Effector memory CD8-positive, alpha-beta T cell (primary cell): ENCODE measurements around the gene NTM.

ENCODE experiments used
- ATAC-seq: fragments of 150-1000 bp; cut with Tn5 transposase; replicated peaks from 2 replicates; pipeline ENCODE4 v1.10.0; 2021; ENCODE audit warnings: mild to moderate bottlenecking, moderate library complexity
- DNase-seq, 3 experiments: peaks; one replicate each; pipeline ENCODE4 v3.0.0; 2021
- H3K27ac Mint-ChIP-seq, 2 donors: one replicate each; pipeline ENCODE4 v1.8.0; 2022; ENCODE audit warnings: mild to moderate bottlenecking in 2 of 2, mixed read lengths in 2 of 2, moderate library complexity in 2 of 2
- H3K27me3 Mint-ChIP-seq, 2 donors: one replicate each; pipeline ENCODE4 v1.8.0; 2022; ENCODE audit warnings: mixed read lengths in 2 of 2
- H3K36me3 Mint-ChIP-seq: one replicate; pipeline ENCODE4 v1.8.0; 2022; ENCODE audit warnings: mild to moderate bottlenecking, moderate library complexity, mixed read lengths; ENCODE audit not compliant: insufficient read depth
- H3K4me1 Mint-ChIP-seq, 2 donors: one replicate each; pipeline ENCODE4 v1.8.0; 2022; ENCODE audit warnings: low read depth in 2 of 2, mixed read lengths in 2 of 2
- H3K4me3 Mint-ChIP-seq, 2 donors: one replicate each; pipeline ENCODE4 v1.8.0; 2022; ENCODE audit warnings: mild to moderate bottlenecking in 2 of 2, mixed read lengths in 2 of 2, moderate library complexity in 2 of 2
- H3K9me3 Mint-ChIP-seq, 2 donors: one replicate each; pipeline ENCODE4 v1.8.0; 2022; ENCODE audit warnings: mixed read lengths in 2 of 2

The NTM gene

DNA sequence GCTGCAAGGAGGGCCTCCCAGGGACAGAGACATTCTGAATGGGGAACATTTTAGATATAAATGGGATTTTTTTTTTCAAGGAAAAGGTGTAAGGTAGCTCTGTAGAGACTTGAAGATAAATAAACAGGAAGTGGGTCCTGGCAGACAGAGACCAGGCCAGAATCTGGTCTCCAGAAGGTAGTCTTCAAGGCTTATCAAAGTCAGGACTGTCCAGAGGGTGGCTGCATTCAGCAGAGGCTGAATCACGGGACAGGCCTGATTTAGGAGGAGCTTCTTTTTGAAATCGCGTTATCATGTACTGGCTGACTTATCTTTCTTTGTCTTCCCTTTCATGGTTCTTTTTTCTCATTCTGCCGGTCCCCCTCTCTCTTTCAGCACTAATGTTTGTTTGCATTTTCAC lies 542.9 kb downstream of the NTM start:
- Mint-ChIP-seq H3K36me3 (no peaks in the 10 kb centered on the region), H3K4me3 (no peak overlapping the region), H3K27me3 (peaks cover 16 to 51% of the 10 kb centered on the region in 2 donors), H3K27ac (no peak overlapping the region), H3K9me3 (peaks cover 0 to 6% of the 10 kb centered on the region in 2 donors), H3K4me1 (no peaks in the 10 kb centered on the region)
- DNase-seq (no peak), ATAC-seq (no peak)

DNA sequence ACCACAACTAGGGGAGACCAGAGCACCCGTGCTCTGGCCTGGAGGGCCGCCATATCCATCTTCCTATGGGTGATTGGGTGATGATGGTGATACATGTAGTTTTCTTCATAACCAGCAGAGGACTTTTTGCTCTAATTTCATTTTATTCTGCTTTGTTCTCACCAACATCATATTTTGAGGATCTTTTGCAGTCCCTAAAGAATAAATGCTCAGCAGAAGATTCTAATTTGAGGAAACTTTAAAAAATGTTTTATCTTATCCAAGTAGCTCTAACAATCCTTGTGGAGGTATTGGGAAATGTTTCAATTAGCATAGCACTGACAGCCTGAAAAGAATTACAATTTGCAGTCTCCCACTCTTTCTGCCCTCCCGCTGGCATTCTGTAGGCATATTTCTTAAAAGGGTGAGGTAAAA lies 544.0 kb downstream of the NTM start:
- no peaks in the 10 kb centered on the region for H3K36me3 Mint-ChIP-seq
- ATAC-seq (no peak), DNase-seq (no peak)
- H3K27me3 Mint-ChIP-seq, result peaks cover 16 to 40% of the 10 kb centered on the region in 2 donors
- H3K4me3 Mint-ChIP-seq, result no peak overlapping the region
- H3K9me3 Mint-ChIP-seq, result peaks cover 0 to 6% of the 10 kb centered on the region in 2 donors
- H3K27ac Mint-ChIP-seq, result no peak overlapping the region
- H3K4me1 Mint-ChIP-seq, result no peaks in the 10 kb centered on the region

DNA sequence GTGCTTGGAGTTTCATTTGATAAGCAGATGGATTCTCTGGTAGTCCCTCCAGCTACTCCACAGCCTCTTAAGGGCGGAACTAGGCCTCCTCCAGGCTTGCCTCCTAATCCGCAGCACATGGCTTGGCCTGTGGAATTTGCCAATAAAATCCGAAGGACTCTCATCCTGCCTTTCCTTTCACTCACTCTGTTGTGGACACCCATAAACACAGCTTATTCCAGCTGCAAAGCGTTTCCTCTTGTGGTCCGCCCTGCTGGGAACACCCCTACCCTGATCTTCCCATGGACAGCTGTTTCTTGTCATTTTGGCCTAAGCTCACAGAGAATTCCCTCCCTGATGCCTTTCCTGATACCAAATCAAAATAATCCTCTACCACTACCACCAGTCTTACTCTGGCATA lies 546.2 kb downstream of the NTM start:
- Mint-ChIP-seq H3K27me3 (peaks cover 10 to 20% of the 10 kb centered on the region in 2 donors), H3K4me3 (no peak overlapping the region), H3K36me3 (no peaks in the 10 kb centered on the region), H3K27ac (no peak overlapping the region), H3K4me1 (no peaks in the 10 kb centered on the region), H3K9me3 (peaks cover 0 to 6% of the 10 kb centered on the region in 2 donors)
- ATAC-seq (no peak), DNase-seq (no peak)

DNA sequence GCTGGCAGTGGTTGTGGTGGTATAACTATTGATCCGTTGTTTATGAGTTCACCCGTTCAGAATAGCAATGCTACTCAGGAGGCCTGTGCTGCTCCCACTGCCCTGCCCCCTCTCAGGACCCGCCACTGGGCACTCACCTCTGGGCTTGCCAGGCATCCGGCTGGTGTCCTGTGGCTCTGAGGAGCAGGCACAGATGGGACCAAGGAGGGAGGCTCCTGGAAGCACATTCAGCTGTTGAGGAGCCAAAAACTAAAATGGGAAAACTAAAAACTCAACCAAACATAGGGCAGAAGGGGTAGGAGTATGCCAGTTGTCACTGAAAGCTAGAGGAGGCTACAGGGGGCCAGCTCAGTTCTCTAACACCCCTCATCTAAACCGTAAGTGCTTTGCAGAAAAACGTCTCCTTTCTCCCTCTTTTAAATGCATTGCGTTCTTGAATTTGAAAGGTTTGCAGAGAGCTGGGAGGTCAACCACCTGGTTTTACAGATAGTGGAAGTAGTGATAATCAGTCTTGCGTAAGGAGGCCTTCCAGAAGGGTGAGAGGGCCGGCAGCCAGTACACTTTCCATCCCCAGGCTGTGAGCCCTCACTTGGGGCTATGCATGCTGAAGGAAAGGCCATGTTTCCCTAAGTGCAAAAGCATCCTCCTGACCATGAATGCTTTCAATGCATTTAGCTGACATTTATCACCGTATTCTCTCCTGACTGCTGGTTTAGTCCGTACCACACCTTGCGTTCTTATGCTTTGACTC lies 547.4 kb downstream of the NTM start:
- no peak for DNase-seq
- Mint-ChIP-seq H3K4me3 (no peak overlapping the region), H3K27ac (no peak overlapping the region), H3K27me3 (peaks cover 1 to 9% of the 10 kb centered on the region in 2 donors), H3K9me3 (peaks cover 6 to 11% of the 10 kb centered on the region in 2 donors), H3K36me3 (no peaks in the 10 kb centered on the region), H3K4me1 (no peaks in the 10 kb centered on the region)
- ATAC-seq, result no peak

DNA sequence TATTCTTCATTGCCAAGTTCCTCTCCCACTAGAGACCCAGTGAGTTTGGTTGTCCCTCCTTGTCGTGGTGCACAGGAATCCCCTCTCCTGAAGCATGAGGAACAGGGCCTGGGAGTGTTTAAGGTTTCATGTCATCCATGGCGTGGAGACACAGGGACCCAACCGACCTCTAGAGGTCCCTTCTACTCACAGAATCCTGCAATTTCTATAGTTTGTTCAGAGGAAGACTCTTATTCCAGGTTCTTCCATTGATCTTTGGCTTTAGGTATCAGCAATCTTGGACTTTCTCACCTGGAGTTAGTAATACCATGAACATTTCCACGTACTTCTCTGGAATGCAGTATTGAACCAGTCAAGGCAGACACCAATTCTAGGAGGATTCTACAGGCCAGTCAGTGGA lies 548.2 kb downstream of the NTM start:
- no peak overlapping the region for H3K27ac Mint-ChIP-seq
- no peak for ATAC-seq

DNA sequence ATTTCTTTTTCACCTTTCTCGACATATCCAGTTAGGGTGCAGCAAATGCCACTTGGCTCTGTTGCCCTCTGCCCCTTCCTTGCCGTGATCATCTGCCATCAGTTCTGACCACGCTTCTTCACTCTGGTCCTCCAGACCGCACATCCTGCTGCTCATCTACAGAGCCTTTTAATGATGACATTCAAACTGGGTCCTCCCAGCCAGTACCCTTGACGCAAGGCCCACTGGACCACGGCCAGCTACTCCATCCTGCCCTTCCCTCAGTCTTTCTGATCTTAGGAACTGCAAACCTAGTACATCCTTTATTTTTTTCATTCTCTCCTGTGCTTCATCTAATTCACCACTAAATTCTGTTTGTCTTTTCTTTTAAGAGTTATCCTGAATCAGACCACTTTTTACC lies 551.8 kb downstream of the NTM start:
- Mint-ChIP-seq H3K4me1 (no peaks in the 10 kb centered on the region), H3K4me3 (no peak overlapping the region), H3K27me3 (no peaks in the 10 kb centered on the region), H3K9me3 (peaks cover 2 to 14% of the 10 kb centered on the region in 2 donors), H3K36me3 (no peaks in the 10 kb centered on the region), H3K27ac (no peak overlapping the region)
- ATAC-seq (no peak), DNase-seq (no peak)

More for the DNA sequence above, 548.2 kb downstream of the NTM start:
- peaks cover 0 to under 1% of the 10 kb centered on the region in 2 donors for H3K27me3 Mint-ChIP-seq
- H3K9me3 Mint-ChIP-seq, result peaks cover 6 to 14% of the 10 kb centered on the region in 2 donors
- no peaks in the 10 kb centered on the region for H3K36me3 Mint-ChIP-seq
- DNase-seq, result no peak
- no peak overlapping the region for H3K4me3 Mint-ChIP-seq
- H3K4me1 Mint-ChIP-seq, result no peaks in the 10 kb centered on the region

DNA sequence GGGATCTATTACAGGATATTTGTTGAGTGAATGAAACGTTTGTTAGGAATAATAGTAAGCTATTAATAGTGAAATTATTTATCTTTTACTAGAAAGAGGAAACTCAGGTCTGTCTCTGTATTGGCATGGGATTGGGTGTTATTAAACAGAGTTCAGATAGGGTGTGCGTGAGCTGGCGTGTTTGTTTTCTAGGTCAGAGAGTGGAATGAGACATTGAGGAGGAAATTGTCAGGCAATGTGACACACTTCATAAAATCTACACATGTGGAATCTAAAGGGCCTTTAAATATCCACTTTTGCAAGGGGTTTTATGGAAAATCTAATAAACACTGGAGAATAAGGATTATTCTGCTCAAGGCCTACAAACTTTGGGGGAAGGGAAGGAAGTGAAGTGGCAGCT lies 552.9 kb downstream of the NTM start:
- DNase-seq (no peak), ATAC-seq (no peak)
- Mint-ChIP-seq H3K27me3 (no peaks in the 10 kb centered on the region), H3K4me3 (no peak overlapping the region), H3K27ac (no peak overlapping the region), H3K9me3 (peaks cover 0 to 14% of the 10 kb centered on the region in 2 donors), H3K4me1 (no peaks in the 10 kb centered on the region), H3K36me3 (no peaks in the 10 kb centered on the region)

DNA sequence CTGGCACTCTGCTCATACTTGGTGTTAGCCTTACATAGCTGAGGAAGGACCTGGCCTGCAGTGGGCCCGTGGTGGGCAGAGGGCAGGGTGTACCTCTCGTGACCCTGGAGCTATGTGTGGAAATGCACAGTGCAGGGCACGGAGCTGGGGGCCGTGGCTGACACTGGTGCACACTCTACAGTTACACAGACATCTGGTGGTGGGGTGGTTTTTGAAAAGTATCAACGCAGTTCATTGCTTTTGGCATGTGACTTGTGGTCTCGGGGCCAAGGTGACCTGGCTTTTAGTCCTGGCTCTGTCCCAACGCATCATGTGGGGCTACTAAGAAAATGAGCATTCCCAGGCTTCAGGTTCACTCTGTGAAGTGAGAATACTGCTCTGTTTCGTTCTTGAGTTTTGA lies 553.6 kb downstream of the NTM start:
- no peaks in the 10 kb centered on the region for H3K36me3 Mint-ChIP-seq
- no peaks in the 10 kb centered on the region for H3K27me3 Mint-ChIP-seq
- DNase-seq (no peak), ATAC-seq (no peak)
- no peaks in the 10 kb centered on the region for H3K4me1 Mint-ChIP-seq
- H3K9me3 Mint-ChIP-seq, result peaks cover 0 to 20% of the 10 kb centered on the region in 2 donors
- H3K27ac Mint-ChIP-seq, result no peak overlapping the region
- H3K4me3 Mint-ChIP-seq, result no peak overlapping the region

DNA sequence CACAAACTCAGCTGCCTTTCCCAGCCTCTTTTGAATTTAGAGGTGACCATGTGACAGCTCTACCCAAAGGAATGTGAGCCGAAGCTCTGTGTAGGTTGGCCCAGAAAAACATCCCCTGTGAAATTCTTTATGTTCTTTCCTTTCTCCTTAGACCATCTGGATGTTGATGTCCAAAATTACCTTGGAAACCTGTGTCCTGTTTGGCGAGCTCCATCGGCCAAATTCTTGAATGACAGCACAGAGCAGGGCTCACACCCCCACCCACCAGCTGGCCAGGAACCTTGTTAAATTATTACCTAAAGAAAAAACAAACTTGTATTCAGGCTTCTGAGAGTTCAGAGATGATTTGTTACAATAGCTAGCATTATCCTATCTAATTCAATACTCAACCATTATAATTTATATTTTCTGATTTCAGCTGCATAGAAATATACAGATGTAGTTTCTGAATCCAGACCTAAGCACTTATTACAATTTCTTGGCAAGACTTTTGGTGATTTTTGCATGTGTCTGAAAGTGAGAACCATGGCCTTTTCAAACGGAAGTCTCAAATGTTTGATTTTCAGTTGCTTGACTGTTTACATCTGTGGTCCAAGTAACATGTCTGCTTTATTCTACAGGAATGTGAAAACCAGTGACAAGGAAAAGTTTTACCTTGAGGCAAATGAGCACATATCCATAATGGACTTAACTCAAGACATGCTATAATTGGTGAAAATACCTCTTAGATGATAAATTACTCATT lies 554.2 kb downstream of the NTM start:
- H3K27me3 Mint-ChIP-seq, result no peaks in the 10 kb centered on the region
- H3K4me1 Mint-ChIP-seq, result no peaks in the 10 kb centered on the region
- H3K27ac Mint-ChIP-seq, result no peak overlapping the region
- H3K36me3 Mint-ChIP-seq, result no peaks in the 10 kb centered on the region
- DNase-seq (no peak), ATAC-seq (no peak)
- H3K4me3 Mint-ChIP-seq, result no peak overlapping the region
- H3K9me3 Mint-ChIP-seq, result peaks cover 0 to 21% of the 10 kb centered on the region in 2 donors

DNA sequence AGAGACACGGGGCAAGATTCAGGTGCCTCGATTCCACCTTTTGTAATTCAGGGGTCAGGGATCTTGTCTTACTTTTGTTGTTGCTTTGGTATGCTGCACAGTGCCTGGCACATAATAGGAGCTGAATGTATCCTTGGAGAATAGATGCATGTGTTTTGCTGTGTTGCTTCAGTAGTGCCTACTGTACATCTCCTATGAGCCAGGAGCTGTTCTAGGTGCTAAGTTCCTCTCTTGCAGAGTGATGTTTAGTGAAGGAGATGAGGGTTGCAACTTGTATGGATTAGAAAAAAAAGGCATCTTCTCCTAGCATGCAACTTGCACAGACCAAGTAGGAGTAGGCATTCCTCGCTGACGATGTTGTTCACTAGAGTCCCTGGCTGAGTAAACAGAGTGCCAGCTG lies 555.4 kb downstream of the NTM start:
- Mint-ChIP-seq H3K4me3 (no peak overlapping the region), H3K36me3 (no peaks in the 10 kb centered on the region), H3K27ac (no peak overlapping the region), H3K4me1 (no peaks in the 10 kb centered on the region), H3K27me3 (no peaks in the 10 kb centered on the region), H3K9me3 (peaks cover 0 to 21% of the 10 kb centered on the region in 2 donors)
- ATAC-seq (no peak), DNase-seq (no peak)

DNA sequence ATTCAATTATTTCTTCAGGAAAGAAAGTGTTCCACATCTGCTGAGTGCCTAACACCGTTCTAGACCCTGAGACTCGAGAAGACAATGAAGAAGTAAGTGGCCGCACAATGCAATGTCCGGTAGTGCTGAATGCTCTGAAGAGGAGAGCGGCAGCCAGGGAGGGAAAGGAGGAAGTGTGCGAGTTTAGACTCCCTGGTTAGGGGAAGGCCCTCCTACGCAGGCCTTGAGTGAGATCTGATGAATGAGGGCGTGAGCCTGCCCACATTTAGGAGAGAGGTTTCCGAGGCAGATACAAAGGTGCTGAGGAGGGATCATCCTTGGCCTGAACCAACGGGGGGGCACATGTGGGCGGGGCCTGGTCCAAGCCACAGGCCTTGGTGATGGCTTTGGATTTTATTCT lies 558.6 kb downstream of the NTM start:
- DNase-seq, result no peak
- H3K36me3 Mint-ChIP-seq, result no peaks in the 10 kb centered on the region
- no peak overlapping the region for H3K4me3 Mint-ChIP-seq
- peaks cover 3 to 13% of the 10 kb centered on the region in 2 donors for H3K9me3 Mint-ChIP-seq
- no peaks in the 10 kb centered on the region for H3K27me3 Mint-ChIP-seq
- no peak overlapping the region for H3K27ac Mint-ChIP-seq
- no peak for ATAC-seq
- H3K4me1 Mint-ChIP-seq, result no peaks in the 10 kb centered on the region

DNA sequence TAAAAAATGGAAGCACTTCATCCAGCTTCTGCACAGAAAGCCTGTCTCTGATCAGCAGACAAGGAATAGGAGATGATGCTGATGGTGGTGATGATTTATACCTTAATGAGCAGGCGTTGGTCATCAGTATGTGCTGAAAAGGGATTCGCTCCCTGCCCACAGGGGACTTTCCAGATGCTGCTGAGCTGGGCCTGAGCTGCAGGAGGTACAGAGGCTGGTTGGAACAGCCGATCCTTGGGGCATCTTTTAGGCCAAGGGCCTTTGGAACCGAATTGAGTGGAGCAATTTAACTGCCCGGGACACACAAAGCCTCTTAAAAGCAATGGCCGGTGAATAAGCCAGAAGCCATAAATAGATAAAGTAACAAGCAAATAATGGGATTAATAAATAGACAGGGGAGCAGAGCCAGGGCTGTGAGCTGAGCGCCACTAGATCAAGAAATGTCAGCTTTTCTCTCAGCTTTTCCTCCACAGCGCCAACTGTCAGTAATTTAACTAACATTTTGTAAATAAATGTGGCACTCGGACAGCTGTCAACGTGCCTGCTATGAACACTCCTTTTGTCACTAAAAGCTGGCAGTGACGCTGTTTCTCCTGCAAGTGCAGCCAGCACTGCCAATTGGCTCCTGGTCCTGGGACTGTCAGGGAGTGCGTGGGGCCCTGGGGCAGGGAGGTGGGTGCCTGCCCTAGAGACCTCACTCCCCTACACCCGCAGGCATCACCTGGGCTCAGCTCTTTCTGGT lies 562.3 kb downstream of the NTM start:
- no peak overlapping the region for H3K27ac Mint-ChIP-seq
- ATAC-seq, result no peak
- no peak for DNase-seq
- no peaks in the 10 kb centered on the region for H3K36me3 Mint-ChIP-seq
- H3K27me3 Mint-ChIP-seq, result no peaks in the 10 kb centered on the region
- H3K4me1 Mint-ChIP-seq, result no peaks in the 10 kb centered on the region
- H3K4me3 Mint-ChIP-seq, result no peak overlapping the region
- peaks cover 7 to 22% of the 10 kb centered on the region in 2 donors for H3K9me3 Mint-ChIP-seq

DNA sequence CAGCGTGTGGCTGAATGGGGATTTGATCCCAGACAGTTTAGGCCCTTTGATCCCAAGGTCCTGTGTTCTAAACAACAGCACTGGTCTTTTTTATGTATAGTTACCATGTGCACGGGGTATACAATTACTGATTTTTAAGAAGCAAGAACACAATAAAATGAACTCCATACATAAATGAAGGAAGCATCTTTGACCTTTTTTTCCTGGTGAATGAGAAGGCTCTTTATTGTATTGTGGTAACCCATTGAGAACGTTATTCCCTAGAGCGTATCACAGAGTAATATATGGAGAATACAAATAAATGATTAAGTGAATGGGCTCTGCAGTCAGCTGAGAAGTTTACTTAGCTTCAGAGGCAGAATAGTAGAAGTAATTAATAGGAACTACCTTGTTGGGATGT lies 563.6 kb downstream of the NTM start:
- no peaks in the 10 kb centered on the region for H3K27me3 Mint-ChIP-seq
- peaks cover 13 to 27% of the 10 kb centered on the region in 2 donors for H3K9me3 Mint-ChIP-seq
- H3K27ac Mint-ChIP-seq, result no peak overlapping the region
- DNase-seq (no peak), ATAC-seq (no peak)
- no peaks in the 10 kb centered on the region for H3K36me3 Mint-ChIP-seq
- H3K4me3 Mint-ChIP-seq, result no peak overlapping the region
- no peaks in the 10 kb centered on the region for H3K4me1 Mint-ChIP-seq
